HCT116 (cell line): ENCODE results near the gene NME9. TPM values are rescaled to one million over a fixed set of nuclear protein-coding genes. Genes with fewer than 3 reads are reported as not detected.

Experiments used
- ATAC-seq: fragments of 200-7000 bp; cut with Tn5 transposase; 2 replicates; pipeline ENCODE4 v1.9.1; 2020; ENCODE audit warnings: mild to moderate bottlenecking, moderate library complexity
- BruUV-seq: library from RNA; stranded (reverse); fragments of 400-500 nt; replicated peaks from 2 replicates; lab custom pipeline; 2021; lab: Mats Ljungman, UMichigan
- CTCF ChIA-PET: fragments of 300-600 bp; sonication (Branson Sonifier 250); formaldehyde crosslinking; loops from one replicate; lab custom pipeline; 2021; ENCODE audit warnings: antibody characterized with exemption; lab: Charles Lee
- POLR2A ChIA-PET: fragments of 300-600, 350-600 bp; sonication (Branson Sonifier 250); formaldehyde crosslinking; loops from one replicate; lab custom pipeline; 2021; ENCODE audit warnings: antibody characterized with exemption; lab: Charles Lee
- RAD21 ChIA-PET, 2 experiments: fragments of 300-600 bp; sonication (Branson Sonifier 250); formaldehyde crosslinking; loops; one replicate each; lab custom pipeline; 2023; ENCODE audit warnings: low total read pairs in 2 of 2; ENCODE audit not compliant: uncharacterized antibody in 2 of 2, unreplicated experiment in 2 of 2, low non-redundant PET in 1 of 2; lab: Charles Lee
- DNase-seq: peaks from one replicate; pipeline ENCODE4 v3.0.0-alpha.2; 2010; ENCODE audit warnings: low read depth, low spot score
- H2AFZ ChIP-seq: fragments of 200-600 bp; shearing (Covaris generic), sonication (generic); 2 replicates; pipeline ENCODE4 v1.6.1; 2017; ENCODE audit warnings: low read depth, mixed run types, mixed read lengths, antibody characterized with exemption, low read length; ENCODE audit not compliant: poor library complexity, severe bottlenecking
- H3K27ac ChIP-seq: 2 replicates; pipeline ENCODE4 v1.5.1; 2012; ENCODE audit warnings: low read depth, low read length
- H3K27me3 ChIP-seq: fragments of 200-600 bp; sonication (generic); 2 replicates; pipeline ENCODE4 v1.6.1; 2016; ENCODE audit warnings: mixed run types, low read length, mixed read lengths; ENCODE audit not compliant: insufficient read depth
- H3K36me3 ChIP-seq, 2 experiments: fragments of 200-500 bp in 1 of 2; fragments of 200-600 bp in 1 of 2; sonication (Bioruptor generic) in 1 of 2; sonication (generic) in 1 of 2; 2 replicates each; pipeline versions ENCODE4 v1.5.1 to v1.6.1; 2014 to 2016; ENCODE audit warnings: low read length in 2 of 2, inconsistent platforms in 1 of 2, mixed read lengths in 1 of 2, mixed run types in 1 of 2; ENCODE audit not compliant: insufficient read depth in 2 of 2, control insufficient read depth in 1 of 2
- H3K4me1 ChIP-seq, 2 experiments: fragments of 200-600 bp in 1 of 2; sonication (generic) in 1 of 2; 2 replicates each; pipeline versions ENCODE4 v1.5.1 to v1.6.1; 2012 to 2017; ENCODE audit warnings: low read length in 2 of 2, inconsistent platforms in 1 of 2, mild to moderate bottlenecking in 1 of 2, mixed read lengths in 1 of 2, mixed run types in 1 of 2, moderate library complexity in 1 of 2; ENCODE audit not compliant: insufficient read depth in 2 of 2, control insufficient read depth in 1 of 2
- H3K4me2 ChIP-seq: fragments of 200-600 bp; sonication (generic); 2 replicates; pipeline ENCODE4 v1.6.1; 2017; ENCODE audit warnings: mixed run types, low read length, mixed read lengths
- H3K4me3 ChIP-seq, 2 experiments: fragments of 200-600 bp in 1 of 2; sonication (generic) in 1 of 2; replicated peaks in 1 of 2; 2 replicates each; pipeline ENCODE4 v1.5.1; 2011 to 2016; ENCODE audit warnings: low read length in 2 of 2, control low read depth in 1 of 2, low read depth in 1 of 2, mild to moderate bottlenecking in 1 of 2, mixed read lengths in 1 of 2, mixed run types in 1 of 2
- H3K79me2 ChIP-seq: fragments of 200-600 bp; sonication (generic); 2 replicates; pipeline ENCODE4 v1.6.1; 2017; ENCODE audit warnings: mild to moderate bottlenecking, mixed run types, low read length, moderate library complexity, mixed read lengths; ENCODE audit not compliant: insufficient read depth
- H3K9ac ChIP-seq: fragments of 200-600 bp; sonication (generic); 2 replicates; pipeline ENCODE4 v1.6.1; 2016; ENCODE audit warnings: low read length, mixed read lengths
- H3K9me2 ChIP-seq: fragments of 200-600 bp; sonication (generic), shearing (Covaris generic); 2 replicates; pipeline ENCODE4 v1.6.1; 2017; ENCODE audit warnings: mixed run types, mild to moderate bottlenecking, moderate library complexity; ENCODE audit not compliant: insufficient read depth
- H3K9me3 ChIP-seq, 2 experiments: fragments of 200-500 bp in 1 of 2; fragments of 200-600 bp in 1 of 2; sonication (Bioruptor generic) in 1 of 2; sonication (generic) in 1 of 2; 2 replicates each; pipeline ENCODE4 v1.6.1; 2014 to 2017; ENCODE audit warnings: low read length in 2 of 2, mixed read lengths in 2 of 2, inconsistent platforms in 1 of 2, low read depth in 1 of 2, mild to moderate bottlenecking in 1 of 2, mixed run types in 1 of 2, moderate library complexity in 1 of 2; ENCODE audit not compliant: control insufficient read depth in 1 of 2, insufficient read depth in 1 of 2
- H4K20me1 ChIP-seq: fragments of 200-600 bp; sonication (generic), shearing (Covaris generic); 2 replicates; pipeline ENCODE4 v1.6.1; 2017; ENCODE audit warnings: mixed run types, mild to moderate bottlenecking, moderate library complexity; ENCODE audit not compliant: insufficient read depth
- CBX3 ChIP-seq: IDR thresholded peaks from 2 replicates; pipeline ENCODE4 v1.6.1; 2012; ENCODE audit warnings: low read depth
- EGR1 ChIP-seq: IDR thresholded peaks from 2 replicates; pipeline ENCODE4 v1.6.1; 2012; ENCODE audit warnings: low read depth
- EZH2phosphoT487 ChIP-seq: fragments of 200-600 bp; IDR thresholded peaks from 2 replicates; pipeline ENCODE4 v1.6.1; 2018; ENCODE audit warnings: antibody characterized with exemption, borderline replicate concordance
- FOSL1 ChIP-seq: IDR thresholded peaks from 2 replicates; pipeline ENCODE4 v1.6.1; 2012; ENCODE audit warnings: low read depth
- SIN3A ChIP-seq: IDR thresholded peaks from 2 replicates; pipeline ENCODE4 v1.6.1; 2012; ENCODE audit warnings: low read depth
- ZNF274 ChIP-seq: fragments of 200-500 bp; sonication (Bioruptor generic); IDR thresholded peaks from 2 replicates; pipeline ENCODE4 v1.6.1; 2014; ENCODE audit warnings: mild to moderate bottlenecking, low read depth, low read length, inconsistent platforms
- intact Hi-C: fragments of 100-400 bp; cut with micrococcal nuclease; formaldehyde crosslinking; loops from 2 replicates; pipeline ENCODE4 v1.10.0; 2022
- total RNA-seq: library from RNA; stranded (reverse); gene quantifications from one replicate; pipeline ENCODE4 v1.2.1, GENCODE V29; 2021; ENCODE audit not compliant: unreplicated experiment
- TF ChIP-seq, protein P1 (sequence below): IDR thresholded peaks from 2 replicates; pipeline ENCODE4 v1.6.1; 2011; ENCODE audit warnings: mild to moderate bottlenecking, low read length, moderate library complexity; ENCODE audit not compliant: insufficient replicate concordance; ENCODE audit errors: extremely low read depth

Gene NME9
- total RNA-seq, 1 experiment from 2014 or later: 0.79 TPM

DNA sequence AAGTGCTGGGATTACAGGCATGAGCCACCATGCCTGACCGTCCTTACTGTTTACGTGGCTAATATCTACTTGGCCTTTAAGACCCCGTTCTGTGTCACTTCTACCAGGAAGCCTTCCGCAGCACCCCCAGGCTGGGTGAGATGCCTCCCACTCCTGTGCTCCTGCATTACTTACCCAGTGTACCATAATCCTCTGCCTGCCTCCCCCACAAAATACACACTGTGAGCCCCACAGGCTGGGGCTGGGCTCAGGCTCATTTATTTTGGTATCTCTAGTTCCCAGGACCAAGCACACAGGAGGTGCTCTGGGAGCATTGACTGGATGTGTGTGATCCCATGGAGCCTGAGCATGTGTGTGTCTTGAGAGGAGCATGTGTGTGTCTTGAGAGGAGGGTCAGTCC, 33.7 kb upstream of the NME9 start:
- Histone ChIP-seq H3K27ac (no peak overlapping the region), H3K27me3 (no peaks in the 10 kb centered on the region), H3K9ac (no peak overlapping the region), H3K79me2 (no peaks in the 10 kb centered on the region), H3K4me3 (no peak overlapping the region), H3K36me3 (no peaks in the 10 kb centered on the region), H3K4me1 (peaks cover 8 to 9% of the 10 kb centered on the region in 2 experiments), H3K9me3 (no peaks in the 10 kb centered on the region), H3K4me2 (no peak overlapping the region), H2AFZ (no peak overlapping the region), H3K9me2 (no peaks in the 10 kb centered on the region), H4K20me1 (no peaks in the 10 kb centered on the region)
- ChIA-PET CTCF (no interaction called here), RAD21 (no interaction called here), POLR2A (no interaction called here)
- intact Hi-C loops: no loop called here
- DNase-seq (no peak), ATAC-seq (no peak)
- no peak for TF ChIP-seq EZH2phosphoT487
- no peak for TF ChIP-seq EGR1
- TF ChIP-seq, protein P1, sequence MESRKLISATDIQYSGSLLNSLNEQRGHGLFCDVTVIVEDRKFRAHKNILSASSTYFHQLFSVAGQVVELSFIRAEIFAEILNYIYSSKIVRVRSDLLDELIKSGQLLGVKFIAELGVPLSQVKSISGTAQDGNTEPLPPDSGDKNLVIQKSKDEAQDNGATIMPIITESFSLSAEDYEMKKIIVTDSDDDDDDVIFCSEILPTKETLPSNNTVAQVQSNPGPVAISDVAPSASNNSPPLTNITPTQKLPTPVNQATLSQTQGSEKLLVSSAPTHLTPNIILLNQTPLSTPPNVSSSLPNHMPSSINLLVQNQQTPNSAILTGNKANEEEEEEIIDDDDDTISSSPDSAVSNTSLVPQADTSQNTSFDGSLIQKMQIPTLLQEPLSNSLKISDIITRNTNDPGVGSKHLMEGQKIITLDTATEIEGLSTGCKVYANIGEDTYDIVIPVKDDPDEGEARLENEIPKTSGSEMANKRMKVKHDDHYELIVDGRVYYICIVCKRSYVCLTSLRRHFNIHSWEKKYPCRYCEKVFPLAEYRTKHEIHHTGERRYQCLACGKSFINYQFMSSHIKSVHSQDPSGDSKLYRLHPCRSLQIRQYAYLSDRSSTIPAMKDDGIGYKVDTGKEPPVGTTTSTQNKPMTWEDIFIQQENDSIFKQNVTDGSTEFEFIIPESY: no peak
- no peak for TF ChIP-seq CBX3
- no peak for TF ChIP-seq SIN3A
- BruUV-seq: no TSS peak

DNA sequence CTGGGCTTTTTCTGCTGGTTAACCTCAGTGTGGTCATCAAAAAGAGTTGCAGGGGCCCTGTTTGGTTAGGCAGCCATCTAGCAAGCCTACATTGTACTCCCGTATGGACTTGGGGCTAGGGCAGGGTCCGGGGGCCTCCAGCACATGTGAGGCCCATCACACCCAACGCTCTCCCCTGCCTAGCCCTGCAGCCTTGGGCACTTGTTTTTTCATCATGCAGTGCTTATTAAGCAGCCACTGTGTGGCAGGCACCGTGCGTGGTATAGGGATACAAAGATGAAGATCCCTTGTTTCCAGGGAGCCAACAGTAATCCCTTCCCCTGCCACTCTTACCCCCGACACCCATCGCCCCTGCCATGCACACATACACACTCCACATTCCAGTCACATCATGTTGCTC, 32.9 kb upstream of the NME9 start:
- no peak overlapping the region for H3K27ac ChIP-seq
- no peaks in the 10 kb centered on the region for H4K20me1 ChIP-seq
- ChIA-PET POLR2A (no interaction called here), RAD21 (no interaction called here), CTCF (no interaction called here)
- no peak overlapping the region for H2AFZ ChIP-seq
- no peaks in the 10 kb centered on the region for H3K9me2 ChIP-seq
- H3K4me1 ChIP-seq: peaks cover 2 to 3% of the 10 kb centered on the region in 2 experiments
- BruUV-seq: no TSS peak
- intact Hi-C loops: no loop called here
- H3K27me3 ChIP-seq: no peaks in the 10 kb centered on the region
- no peak for DNase-seq
- H3K4me2 ChIP-seq: no peak overlapping the region
- no peaks in the 10 kb centered on the region for H3K36me3 ChIP-seq
- no peaks in the 10 kb centered on the region for H3K9me3 ChIP-seq
- no peaks in the 10 kb centered on the region for H3K79me2 ChIP-seq
- TF ChIP-seq ZNF274: no peak
- TF ChIP-seq FOSL1: no peak
- no peak overlapping the region for H3K4me3 ChIP-seq
- H3K9ac ChIP-seq: no peak overlapping the region
- ATAC-seq: no peak
